Right lobe of liver (tissue), 6 donors: Measurements from ENCODE around the gene HSF2BP. TPM values are rescaled to one million over a fixed set of nuclear protein-coding genes. Genes with fewer than 3 reads are reported as not detected.
"Not testable (repeated sequence)": the region's sequence is repeated elsewhere in the genome, so short reads cannot be mapped to it uniquely, and the experiment has no call there.

Experiments used
- ATAC-seq, 4 donors: fragments of 200-7000 bp; cut with Tn5 transposase; one replicate each; pipeline ENCODE4 v1.9.1; 2020; ENCODE audit warnings: mild to moderate bottlenecking in 4 of 4, moderate library complexity in 4 of 4
- DNase-seq, 3 donors: peaks; one replicate each; pipeline ENCODE4 v3.0.0-alpha.2; 2020
- H3K27ac ChIP-seq, 3 donors: fragments of 200-600 bp; one replicate each; pipeline ENCODE4 v1.8.0; 2022
- H3K27me3 ChIP-seq, 2 donors: fragments of 200-600 bp; one replicate each; pipeline ENCODE4 v1.8.0; 2022
- H3K36me3 ChIP-seq, 4 donors: fragments of 200-600 bp; sonication (generic) in 1 of 4; one replicate each; pipeline versions ENCODE4 v1.5.1 to v1.8.0; 2017 to 2022; ENCODE audit warnings: control low read depth in 1 of 4
- H3K4me1 ChIP-seq, 4 donors: fragments of 200-600 bp; sonication (generic) in 1 of 4; one replicate each; pipeline versions ENCODE4 v1.5.1 to v1.8.0; 2017 to 2022; ENCODE audit warnings: control low read depth in 1 of 4
- H3K4me3 ChIP-seq, 3 donors: fragments of 200-600 bp; one replicate each; pipeline ENCODE4 v1.8.0; 2022
- H3K9me3 ChIP-seq, 4 donors: fragments of 200-600 bp; sonication (generic) in 1 of 4; one replicate each; pipeline versions ENCODE4 v1.5.1 to v1.8.0; 2017 to 2022; ENCODE audit warnings: control low read depth in 1 of 4
- POLR2A ChIP-seq: fragments of 450-650 bp; IDR thresholded peaks from one replicate; pipeline ENCODE4 v1.6.1; 2017; ENCODE audit warnings: antibody characterized with exemption, mild to moderate bottlenecking
- WGBS: methylation state at CpG from one replicate; pipeline ENCODE4 v1.1.6; 2018; ENCODE audit warnings: low coverage, low lambda C conversion rate; ENCODE audit not compliant: insufficient coverage; ENCODE audit errors: missing lambda C conversion rate; 5-methylcytosine and 5-hydroxymethylcytosine counted together
- intact Hi-C, 2 donors: fragments of 100-400 bp; cut with DNase I; formaldehyde crosslinking; loops; one replicate each; pipeline versions ENCODE4 v1.11.2 to v1.14.1; 2022
- total RNA-seq, 6 experiments: library from RNA; depleted of rRNA in 2 of 6; stranded (reverse); fragments of >200 nt in 2 of 6; fragmentation: NEBNext Ultra II Directional in 3 of 6; extraction: Animal tissue kit (Norgen Biotek cat#: 25700) in 3 of 6; gene quantifications; one replicate each; pipeline versions ENCODE4 v1.1.0 to v1.2.4, GENCODE V29; 2016 to 2023
- TF ChIP-seq, protein P1 (sequence below), 4 donors: fragments of 200-600 bp in 3 of 4; fragments of 450-650 bp in 1 of 4; IDR thresholded peaks; one replicate each; pipeline versions ENCODE4 v1.5.1 to v1.8.0; 2016 to 2022; ENCODE audit warnings: antibody characterized with exemption in 4 of 4, mild to moderate bottlenecking in 2 of 4
- donor health status: DM: no; HTN: yes; CAD: no.
- donor health status: DM: no; HTN: no; CAD: no.
- donor health status: DM: no; HTN: no; CAD: no.
- donor health status: DM: no; HTN: yes; CAD: no.
- donor health status: DM: no; HTN: yes; CAD: no.

HSF2BP gene
- total RNA-seq, 6 experiments from 2014 or later = 0.25 to 0.62 (median 0.37) TPM; not detected in 2

GRCh38 chr21:43619344-43619743 is 39.9 kb downstream of the HSF2BP start:
- Histone ChIP-seq H3K4me3 (no peak overlapping the region), H3K4me1 (no peaks in the 10 kb centered on the region), H3K36me3 (no peaks in the 10 kb centered on the region), H3K27me3 (no peaks in the 10 kb centered on the region), H3K27ac (no peak overlapping the region), H3K9me3 (no peaks in the 10 kb centered on the region)
- WGBS = 89% methylated on average over 3 of the region's 4 CpGs
- no peak for TF ChIP-seq POLR2A
- TF ChIP-seq, protein P1, sequence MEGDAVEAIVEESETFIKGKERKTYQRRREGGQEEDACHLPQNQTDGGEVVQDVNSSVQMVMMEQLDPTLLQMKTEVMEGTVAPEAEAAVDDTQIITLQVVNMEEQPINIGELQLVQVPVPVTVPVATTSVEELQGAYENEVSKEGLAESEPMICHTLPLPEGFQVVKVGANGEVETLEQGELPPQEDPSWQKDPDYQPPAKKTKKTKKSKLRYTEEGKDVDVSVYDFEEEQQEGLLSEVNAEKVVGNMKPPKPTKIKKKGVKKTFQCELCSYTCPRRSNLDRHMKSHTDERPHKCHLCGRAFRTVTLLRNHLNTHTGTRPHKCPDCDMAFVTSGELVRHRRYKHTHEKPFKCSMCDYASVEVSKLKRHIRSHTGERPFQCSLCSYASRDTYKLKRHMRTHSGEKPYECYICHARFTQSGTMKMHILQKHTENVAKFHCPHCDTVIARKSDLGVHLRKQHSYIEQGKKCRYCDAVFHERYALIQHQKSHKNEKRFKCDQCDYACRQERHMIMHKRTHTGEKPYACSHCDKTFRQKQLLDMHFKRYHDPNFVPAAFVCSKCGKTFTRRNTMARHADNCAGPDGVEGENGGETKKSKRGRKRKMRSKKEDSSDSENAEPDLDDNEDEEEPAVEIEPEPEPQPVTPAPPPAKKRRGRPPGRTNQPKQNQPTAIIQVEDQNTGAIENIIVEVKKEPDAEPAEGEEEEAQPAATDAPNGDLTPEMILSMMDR (IDR thresholded peaks at IDR 0.05) = no peak
- ATAC-seq = no peak
- intact Hi-C loops = no loop called here
- DNase-seq = no peak

DNA sequence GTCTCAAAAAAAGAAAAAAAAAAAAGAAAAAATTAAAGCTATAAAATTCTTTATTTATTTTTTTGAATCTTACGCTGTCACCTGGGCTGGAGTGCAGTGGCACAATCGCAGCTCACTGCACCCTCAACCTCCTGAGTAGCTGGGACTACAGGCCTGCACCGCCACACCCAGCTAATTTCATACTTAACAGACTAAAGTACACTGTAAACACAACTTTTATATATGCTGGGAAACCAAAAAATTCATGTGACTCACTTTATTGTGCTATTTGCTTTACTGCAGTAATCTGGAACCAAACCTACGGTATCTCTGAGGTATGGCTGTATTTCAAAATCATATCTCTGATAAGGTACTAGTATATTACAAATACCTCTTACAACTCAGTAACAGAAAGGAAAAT is 40.3 kb downstream of the HSF2BP start:
- TF ChIP-seq, protein P1 (IDR thresholded peaks at IDR 0.05) = no peak
- TF ChIP-seq POLR2A = no peak
- Histone ChIP-seq H3K4me1 (no peaks in the 10 kb centered on the region), H3K9me3 (no peaks in the 10 kb centered on the region), H3K27ac (no peak overlapping the region), H3K36me3 (no peaks in the 10 kb centered on the region), H3K4me3 (no peak overlapping the region), H3K27me3 (no peaks in the 10 kb centered on the region)
- intact Hi-C loops = no loop called here
- WGBS = 96% methylated on average over 3 of the region's 4 CpGs
- no peak for DNase-seq
- no peak for ATAC-seq

- H3K4me1 ChIP-seq, H3K4me3 ChIP-seq, H3K36me3 ChIP-seq, ATAC-seq, H3K27me3 ChIP-seq, H3K9me3 ChIP-seq, intact Hi-C loops, DNase-seq, H3K27ac ChIP-seq: not testable (repeated sequence)
- 63% methylated on average over 3 of the region's 3 CpGs for WGBS
Measured at GRCh38 chr21:43616861-43617260, 42.4 kb downstream of the HSF2BP start.

DNA sequence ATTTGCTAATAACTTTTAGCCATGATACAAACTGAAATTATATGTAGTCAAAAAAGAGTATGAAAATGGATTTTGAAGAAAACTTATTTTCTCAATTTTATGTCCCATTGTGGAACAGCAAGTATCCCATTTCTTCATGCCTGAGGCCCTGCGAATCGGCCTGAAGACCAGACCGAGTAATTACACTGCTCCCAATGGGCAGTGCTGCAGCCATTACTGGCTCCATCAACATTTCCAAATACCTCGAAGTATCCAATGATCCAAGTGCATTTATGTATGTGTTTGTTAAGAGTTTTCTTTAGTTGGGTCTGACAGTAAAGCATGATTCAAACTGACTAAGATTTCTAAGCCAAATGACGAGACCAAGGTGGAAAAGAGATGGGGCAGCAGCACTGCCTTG is 44.4 kb downstream of the HSF2BP start:
- WGBS = 65% methylated on average over 4 of the region's 5 CpGs
- DNase-seq (no peak), ATAC-seq (no peak)
- H3K4me3 ChIP-seq = no peak overlapping the region
- intact Hi-C loops = no loop called here
- no peaks in the 10 kb centered on the region for H3K36me3 ChIP-seq
- H3K9me3 ChIP-seq = no peaks in the 10 kb centered on the region
- no peaks in the 10 kb centered on the region for H3K27me3 ChIP-seq
- peaks cover 0 to 11% (median 3%) of the 10 kb centered on the region in 4 donors for H3K4me1 ChIP-seq
- H3K27ac ChIP-seq = no peak overlapping the region
- TF ChIP-seq POLR2A = no peak
- TF ChIP-seq, protein P1 (IDR thresholded peaks at IDR 0.05) = no peak

DNA sequence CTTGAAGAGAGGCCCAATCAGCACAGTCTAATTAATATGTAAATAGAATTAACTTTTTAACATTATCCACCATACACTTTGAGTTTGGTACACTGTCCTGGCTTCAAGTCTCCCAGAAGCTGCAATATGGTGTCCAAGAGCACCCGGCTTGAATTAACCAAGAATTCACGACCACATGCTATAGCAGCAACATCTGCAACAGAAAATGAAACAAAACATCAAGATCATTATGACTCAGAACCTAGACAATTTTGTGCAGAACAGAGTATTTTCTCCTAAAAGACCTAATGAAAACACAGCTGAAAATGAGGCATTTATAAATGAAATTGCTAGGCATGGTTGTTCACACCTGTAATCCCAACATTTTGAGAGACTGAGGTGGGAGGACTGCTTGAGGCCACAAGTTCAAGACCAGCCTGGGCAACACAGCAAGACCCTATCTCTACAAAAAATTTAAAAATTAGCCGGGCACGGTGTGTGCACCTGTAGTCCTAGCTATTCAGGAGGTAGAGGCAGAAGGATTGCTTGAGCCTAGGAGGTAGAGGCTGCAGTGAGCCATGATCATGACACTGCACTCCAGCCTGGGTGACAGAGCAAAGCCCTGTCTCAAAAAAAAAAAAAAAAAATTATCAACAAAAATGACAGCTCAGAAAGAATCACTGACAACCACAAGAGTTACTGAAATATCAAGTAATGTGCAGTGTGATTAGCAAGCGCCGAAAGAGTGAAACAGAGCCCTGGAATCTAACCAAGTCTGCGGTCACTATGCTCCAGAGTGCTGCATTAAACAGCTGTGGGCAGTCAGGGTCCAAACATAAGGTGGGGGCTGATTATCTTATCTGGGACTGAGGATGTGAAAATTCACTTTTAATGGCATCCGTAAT is 45.3 kb downstream of the HSF2BP start:
- Histone ChIP-seq H3K4me1 (peaks cover 0 to 20% (median 7%) of the 10 kb centered on the region in 4 donors), H3K36me3 (no peaks in the 10 kb centered on the region), H3K9me3 (no peaks in the 10 kb centered on the region), H3K27me3 (no peaks in the 10 kb centered on the region), H3K27ac (no peak overlapping the region), H3K4me3 (no peak overlapping the region)
- DNase-seq = no peak
- ATAC-seq = no peak
- intact Hi-C loops = no loop called here
- 82% methylated on average over 8 of the region's 8 CpGs for WGBS
- TF ChIP-seq, protein P1 (IDR thresholded peaks at IDR 0.05) = no peak
- TF ChIP-seq POLR2A = no peak
